H1 (cell line): ENCODE data around the gene QDPR. TPM values are rescaled to one million over a fixed set of nuclear protein-coding genes. Genes with fewer than 3 reads are reported as not detected.

Source experiments
- CTCF ChIA-PET: fragments of 300-600 bp; sonication (Branson Sonifier 250); formaldehyde crosslinking; loops from one replicate; lab custom pipeline; 2021; ENCODE audit not compliant: partially characterized antibody; lab: Charles Lee
- POLR2A ChIA-PET: fragments of 300-600 bp; sonication (Branson Sonifier 250); formaldehyde crosslinking; loops from one replicate; lab custom pipeline; 2021; ENCODE audit warnings: inconsistent platforms; ENCODE audit not compliant: partially characterized antibody; lab: Charles Lee
- DNase-seq, 2 experiments: peaks; one replicate each; pipeline versions ENCODE4 v3.0.0 to v3.0.0-alpha.2; 2010 to 2022; ENCODE audit warnings: low spot score in 2 of 2, low read depth in 1 of 2, mixed read lengths in 1 of 2
- FAIRE-seq: peaks from 2 replicates; lab custom pipeline; 2011; peaks lifted over from hg19 to GRCh38; lab: Jason Lieb, UNC
- H2AFZ ChIP-seq: 2 replicates; pipeline ENCODE4 v1.8.1; 2012; ENCODE audit warnings: low read length, inconsistent platforms
- H2AK5ac ChIP-seq: 2 replicates; pipeline ENCODE4 v1.6.1; 2013; ENCODE audit warnings: low read depth, low read length
- H2BK120ac ChIP-seq: replicated peaks from 2 replicates; pipeline ENCODE3; 2013; ENCODE audit warnings: low read depth, low read length, inconsistent platforms
- H2BK12ac ChIP-seq: 2 replicates; pipeline ENCODE4 v1.6.1; 2013; ENCODE audit warnings: low read depth, low read length
- H2BK15ac ChIP-seq: 2 replicates; pipeline ENCODE4 v1.6.1; 2013; ENCODE audit warnings: low read length
- H2BK20ac ChIP-seq: 2 replicates; pipeline ENCODE4 v1.6.1; 2013; ENCODE audit warnings: low read length
- H2BK5ac ChIP-seq: 2 replicates; pipeline ENCODE4 v1.6.1; 2013; ENCODE audit warnings: low read depth, low read length
- H3K14ac ChIP-seq: 2 replicates; pipeline ENCODE4 v1.6.1; 2013; ENCODE audit warnings: inconsistent platforms; ENCODE audit not compliant: insufficient read length
- H3K18ac ChIP-seq: 2 replicates; pipeline ENCODE4 v1.6.1; 2013; ENCODE audit warnings: low read length; ENCODE audit errors: extremely low read depth
- H3K23ac ChIP-seq: 2 replicates; pipeline ENCODE4 v1.6.1; 2013; ENCODE audit warnings: inconsistent platforms; ENCODE audit not compliant: insufficient read length
- H3K23me2 ChIP-seq: 2 replicates; pipeline ENCODE4 v1.6.1; 2013; ENCODE audit warnings: low read depth, low read length
- H3K27ac ChIP-seq: 2 replicates; pipeline ENCODE4 v1.6.1; 2011; ENCODE audit warnings: low read depth, low read length, inconsistent platforms
- H3K27me3 ChIP-seq, 4 experiments: replicated peaks in 1 of 4; 1 replicate in 1 of 4; 2 replicates in 3 of 4; pipeline versions ENCODE4 v1.6.1 to v1.8.1; 2011 to 2013; ENCODE audit warnings: low read length in 3 of 4, mild to moderate bottlenecking in 3 of 4, inconsistent platforms in 2 of 4, mixed read lengths in 2 of 4, moderate library complexity in 1 of 4; ENCODE audit not compliant: control insufficient read depth in 3 of 4, insufficient read depth in 3 of 4; ENCODE audit errors: extremely low read depth in 1 of 4
- H3K36me3 ChIP-seq, 4 experiments: 2 replicates each; pipeline versions ENCODE4 v1.6.1 to v1.8.1; 2011 to 2013; ENCODE audit warnings: mild to moderate bottlenecking in 4 of 4, low read length in 3 of 4, moderate library complexity in 2 of 4, control low read depth in 1 of 4, inconsistent platforms in 1 of 4; ENCODE audit not compliant: insufficient read depth in 4 of 4, control insufficient read depth in 2 of 4
- H3K4ac ChIP-seq: replicated peaks from 2 replicates; pipeline ENCODE3; 2013; ENCODE audit warnings: low read length, low read depth, mixed read lengths, inconsistent platforms; ENCODE audit not compliant: insufficient read length
- H3K4me1 ChIP-seq, 4 experiments: replicated peaks in 1 of 4; 1 replicate in 1 of 4; 2 replicates in 3 of 4; pipeline versions ENCODE4 v1.6.1 to v1.8.1; 2011 to 2013; ENCODE audit warnings: low read length in 3 of 4, inconsistent platforms in 2 of 4, mixed read lengths in 1 of 4; ENCODE audit not compliant: insufficient read depth in 4 of 4, control insufficient read depth in 3 of 4
- H3K4me2 ChIP-seq, 2 experiments: 2 replicates each; pipeline versions ENCODE4 v1.6.1 to v1.8.1; 2011 to 2013; ENCODE audit warnings: low read depth in 2 of 2, low read length in 2 of 2, control low read depth in 1 of 2, inconsistent platforms in 1 of 2, mild to moderate bottlenecking in 1 of 2; ENCODE audit not compliant: insufficient read depth in 1 of 2
- H3K4me3 ChIP-seq, 4 experiments: fragments of 200-600, 300-600 bp in 1 of 4; sonication (generic), shearing (Covaris generic), sonication (Bioruptor Twin) in 1 of 4; 2 replicates each; pipeline versions ENCODE4 v1.5.1 to v1.8.1; 2011 to 2016; ENCODE audit warnings: low read length in 4 of 4, low read depth in 3 of 4, control low read depth in 2 of 4, inconsistent platforms in 2 of 4, mild to moderate bottlenecking in 2 of 4, mixed read lengths in 1 of 4, moderate library complexity in 1 of 4; ENCODE audit not compliant: insufficient read depth in 2 of 4; ENCODE audit errors: extremely low read depth in 1 of 4
- H3K56ac ChIP-seq: replicated peaks from 2 replicates; pipeline ENCODE3; 2013; ENCODE audit warnings: low read depth, mild to moderate bottlenecking, mixed read lengths, low read length, inconsistent platforms; ENCODE audit not compliant: insufficient read length
- H3K79me1 ChIP-seq: 2 replicates; pipeline ENCODE4 v1.6.1; 2013; ENCODE audit warnings: low read depth, low read length, control low read depth
- H3K79me2 ChIP-seq, 2 experiments: 2 replicates each; pipeline versions ENCODE4 v1.6.1 to v1.8.1; 2012 to 2013; ENCODE audit warnings: low read length in 2 of 2, mild to moderate bottlenecking in 2 of 2, inconsistent platforms in 1 of 2; ENCODE audit not compliant: insufficient read depth in 2 of 2, control insufficient read depth in 1 of 2
- H3K9ac ChIP-seq, 4 experiments: replicated peaks in 1 of 4; 1 replicate in 1 of 4; 2 replicates in 3 of 4; pipeline versions ENCODE4 v1.6.1 to v1.8.1; 2011 to 2013; ENCODE audit warnings: low read depth in 3 of 4, low read length in 3 of 4, control low read depth in 2 of 4, mild to moderate bottlenecking in 2 of 4, moderate library complexity in 2 of 4, inconsistent platforms in 1 of 4; ENCODE audit errors: extremely low read depth in 1 of 4
- H3K9me3 ChIP-seq, 2 experiments: 2 replicates each; pipeline versions ENCODE4 v1.6.1 to v1.8.1; 2012 to 2013; ENCODE audit warnings: mild to moderate bottlenecking in 2 of 2, moderate library complexity in 2 of 2, control low read depth in 1 of 2, inconsistent platforms in 1 of 2, low read depth in 1 of 2, low read length in 1 of 2, mixed read lengths in 1 of 2; ENCODE audit not compliant: insufficient read depth in 2 of 2
- H4K20me1 ChIP-seq, 2 experiments: replicated peaks in 1 of 2; 2 replicates each; pipeline versions ENCODE3 to v1.8.1; 2011 to 2013; ENCODE audit warnings: inconsistent platforms in 2 of 2, low read length in 2 of 2, mild to moderate bottlenecking in 1 of 2; ENCODE audit not compliant: insufficient read depth in 2 of 2, control insufficient read depth in 1 of 2
- H4K5ac ChIP-seq: 2 replicates; pipeline ENCODE4 v1.6.1; 2013; ENCODE audit warnings: low read length, low read depth, mixed read lengths, inconsistent platforms; ENCODE audit not compliant: insufficient read length
- H4K8ac ChIP-seq: 2 replicates; pipeline ENCODE4 v1.8.0; 2013; ENCODE audit warnings: mild to moderate bottlenecking, moderate library complexity, low read length, inconsistent platforms; ENCODE audit not compliant: insufficient read depth; ENCODE audit errors: extremely low read depth
- H4K91ac ChIP-seq: replicated peaks from 2 replicates; pipeline ENCODE3; 2013; ENCODE audit warnings: low read length, mixed read lengths, inconsistent platforms; ENCODE audit not compliant: insufficient read length
- ATF2 ChIP-seq: IDR thresholded peaks from 2 replicates; pipeline ENCODE4 v1.6.1; 2012; ENCODE audit warnings: low read length, inconsistent platforms
- CBX5 ChIP-seq: fragments of 300-800, 300-1000 bp; sonication (generic); IDR thresholded peaks from 2 replicates; pipeline ENCODE4 v1.7.1; 2016; ENCODE audit warnings: antibody characterized with exemption, low read length, low read depth
- CTBP2 ChIP-seq: IDR thresholded peaks from 2 replicates; pipeline ENCODE4 v1.7.0; 2011; ENCODE audit warnings: borderline replicate concordance, mild to moderate bottlenecking, moderate library complexity, mixed read lengths, low read length; ENCODE audit not compliant: insufficient read depth, insufficient read length
- EGR1 ChIP-seq: IDR thresholded peaks from 2 replicates; pipeline ENCODE4 v1.6.1; 2011; ENCODE audit warnings: low read depth, low read length, borderline replicate concordance
- FOSL1 ChIP-seq: IDR thresholded peaks from 2 replicates; pipeline ENCODE4 v1.6.1; 2011; ENCODE audit warnings: mild to moderate bottlenecking, low read depth, low read length, moderate library complexity; ENCODE audit not compliant: insufficient read depth
- KDM5A ChIP-seq: fragments of 200-600 bp; IDR thresholded peaks from 2 replicates; pipeline ENCODE4 v1.7.1; 2012; ENCODE audit warnings: mild to moderate bottlenecking, low read length, inconsistent platforms, mixed read lengths
- POU5F1 ChIP-seq: IDR thresholded peaks from 2 replicates; pipeline ENCODE4 v1.6.1; 2011; ENCODE audit warnings: low read depth, mild to moderate bottlenecking, low read length, moderate library complexity
- USF2 ChIP-seq: IDR thresholded peaks from 2 replicates; pipeline ENCODE4 v1.6.1; 2011; ENCODE audit warnings: low read length, improper control_type of control experiment
- WGBS, 2 experiments: shearing (Covaris generic) in 1 of 2; methylation state at CpG; one replicate each; pipeline versions ENCODE4 v1.1.6 to v1.1.7; 2013 to 2015; ENCODE audit warnings: low lambda C conversion rate in 2 of 2, mixed read lengths in 2 of 2, inconsistent platforms in 1 of 2, low coverage in 1 of 2, missing lambda C conversion rate in 1 of 2; ENCODE audit not compliant: insufficient replicate concordance in 2 of 2, insufficient coverage in 1 of 2, insufficient read length in 1 of 2; ENCODE audit errors: extremely low coverage in 1 of 2, missing lambda C conversion rate in 1 of 2; 5-methylcytosine and 5-hydroxymethylcytosine counted together
- polyA plus RNA-seq, 7 experiments: library from polyadenylated mRNA; depleted of rRNA in 3 of 7; stranded (reverse) in 5 of 7; unstranded in 2 of 7; fragments of >200 nt in 5 of 7; fragments of 200-250 nt in 2 of 7; gene quantifications; 1 replicate in 5 of 7; 2 replicates in 1 of 7; 4 replicates in 1 of 7; pipeline versions ENCODE4 v1.2.1 to v1.2.3, GENCODE V29; 2011 to 2013; ENCODE audit warnings: missing spikeins in 2 of 7, mixed read lengths in 2 of 7
- total RNA-seq: library from RNA; stranded (reverse); fragmentation: NEBNext Ultra II Directional; extraction: Animal tissue kit (Norgen Biotek cat#: 25700); gene quantifications from 2 replicates; pipeline ENCODE4 v1.2.1, GENCODE V29; 2021

Gene QDPR
- total and polyA plus RNA-seq, 2 of the 8 experiments (the other 6 are each of a cell fraction or from before 2014, with no cell fraction given) = 33.6 to 35.9 TPM

DNA sequence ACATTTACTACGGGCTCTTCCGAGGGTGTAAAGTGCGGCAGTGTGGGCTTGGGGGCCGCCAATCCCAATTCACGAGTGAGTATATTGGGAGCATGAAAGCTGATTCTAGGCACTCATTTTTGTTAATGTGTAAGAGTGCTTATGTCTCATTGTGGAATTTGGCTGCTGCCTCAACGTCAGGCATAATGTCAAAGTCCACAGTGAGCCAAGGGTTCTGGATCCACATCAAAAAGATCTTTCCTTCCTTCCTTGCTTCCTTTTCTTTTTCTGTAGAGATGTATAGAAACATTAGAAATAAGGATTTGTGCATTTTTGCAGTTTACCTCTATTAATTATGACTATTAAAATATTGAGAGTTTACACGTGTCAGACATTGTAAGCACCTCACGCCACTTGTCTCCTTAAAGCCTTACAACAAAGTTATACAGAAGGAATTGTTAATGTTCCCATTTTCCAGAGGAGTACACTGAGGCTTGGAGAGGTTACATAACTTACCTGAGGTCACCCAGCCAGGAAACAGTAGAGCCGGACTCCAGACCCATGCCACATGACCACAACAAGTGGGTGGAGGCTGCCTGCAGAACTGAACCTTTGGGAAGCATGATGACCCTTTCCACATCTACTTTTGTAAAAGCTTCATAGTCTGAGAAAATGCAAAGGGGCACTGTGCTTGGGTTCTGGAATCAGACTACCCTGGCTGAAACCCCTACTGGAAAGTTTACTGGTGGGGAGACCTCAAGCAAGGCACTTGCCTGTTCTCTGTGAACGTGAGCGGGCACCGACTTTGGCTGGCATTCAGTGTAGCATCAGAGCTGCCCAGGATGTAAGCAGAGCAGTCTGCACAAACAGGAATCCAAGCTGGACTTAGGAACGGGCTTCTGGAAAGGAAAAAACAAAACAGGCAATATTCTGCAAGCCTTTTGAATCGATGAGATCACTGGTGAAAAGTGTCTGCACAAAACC is 3.8 kb upstream of the QDPR start:
- H3K4me3 ChIP-seq = no peak overlapping the region
- no peak overlapping the region for H2BK5ac ChIP-seq
- no peak overlapping the region for H2BK120ac ChIP-seq
- no peak overlapping the region for H3K14ac ChIP-seq
- no peak overlapping the region for H3K56ac ChIP-seq
- no peak overlapping the region for H3K18ac ChIP-seq
- H2BK20ac ChIP-seq = no peak overlapping the region
- no peak for DNase-seq
- no peaks in the 10 kb centered on the region for H3K79me1 ChIP-seq
- H3K36me3 ChIP-seq = no peaks in the 10 kb centered on the region
- H3K9ac ChIP-seq = no peak overlapping the region
- no peak overlapping the region for H3K27ac ChIP-seq
- H2BK15ac ChIP-seq = no peak overlapping the region
- H4K5ac ChIP-seq = no peak overlapping the region
- H3K23ac ChIP-seq = no peak overlapping the region
- no peak overlapping the region for H3K4ac ChIP-seq
- 93% methylated on average over 14 of the region's 14 CpGs; no CpG with 5 or more reads in 1 of the 2 experiments for WGBS, 2 experiments
- peaks cover 5 to 9% (median 7%) of the 10 kb centered on the region in 4 experiments for H3K4me1 ChIP-seq
- ChIA-PET POLR2A (no interaction called here), CTCF (interaction anchor here (2.7 kb wide), 1 partner anchor 33 kb away, joined by 11 read pairs; no protein-coding TSS in a partner anchor)
- no peaks in the 10 kb centered on the region for H3K9me3 ChIP-seq
- H4K8ac ChIP-seq = no peak overlapping the region
- H3K27me3 ChIP-seq = peaks cover 0 to 4% (median 0%) of the 10 kb centered on the region in 4 experiments; a peak in 3 of 7 replicates
- no peak for FAIRE-seq
- no peaks in the 10 kb centered on the region for H3K79me2 ChIP-seq
- no peaks in the 10 kb centered on the region for H4K20me1 ChIP-seq
- H4K91ac ChIP-seq = no peak overlapping the region
- peaks cover 5% of the 10 kb centered on the region; the same call in 1 of the 2 replicates for H3K23me2 ChIP-seq
- H2AK5ac ChIP-seq = no peak overlapping the region
- no peak overlapping the region for H3K4me2 ChIP-seq
- no peak overlapping the region for H2AFZ ChIP-seq
- H2BK12ac ChIP-seq = no peak overlapping the region
- TF ChIP-seq FOSL1 (no peak), EGR1 (no peak), KDM5A (no peak), POU5F1 (no peak), CBX5 (no peak), ATF2 (no peak), USF2 (no peak), CTBP2 (no peak)
